SH-SY5Y (cell line): ENCODE data around the gene TECPR1.

Experiments
- GATA2 ChIP-seq: IDR thresholded peaks from 2 replicates; pipeline ENCODE4 v1.6.1; 2011; ENCODE audit warnings: mild to moderate bottlenecking, low read depth, low read length
- GATA3 ChIP-seq: IDR thresholded peaks from 2 replicates; pipeline ENCODE4 v1.6.1; 2011; ENCODE audit warnings: low read depth, mild to moderate bottlenecking, low read length, moderate library complexity

DNA sequence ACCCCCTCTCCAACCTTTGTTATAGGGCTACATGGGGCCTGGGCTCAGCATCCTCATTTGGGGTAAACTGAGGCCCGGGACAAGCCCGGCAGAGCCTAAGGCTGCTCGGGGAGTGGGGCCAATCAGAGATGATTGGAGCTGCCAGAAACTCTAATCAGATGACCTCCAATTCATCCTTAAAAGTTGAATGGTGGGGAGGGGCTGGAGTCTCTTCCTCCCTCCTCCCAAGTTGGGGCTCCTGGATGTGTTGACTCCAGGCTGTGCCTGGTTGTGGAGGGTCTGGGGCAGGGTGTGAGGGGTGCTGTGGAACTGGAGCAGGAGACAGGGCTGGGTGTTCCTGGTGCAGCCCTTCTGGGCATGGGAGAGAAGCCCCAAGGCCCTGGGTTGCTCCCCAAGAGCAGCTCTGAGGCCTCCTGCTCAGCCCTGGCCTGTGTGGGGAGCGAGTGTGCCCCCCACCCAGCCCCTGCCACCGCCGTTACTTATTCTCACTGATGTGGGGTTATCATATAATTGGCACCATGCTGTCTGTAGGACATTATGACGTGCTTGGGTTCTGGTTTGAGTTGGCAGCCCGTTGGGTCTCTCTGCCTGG lies 38.6 kb downstream of the TECPR1 start:
- TF ChIP-seq GATA2 (no peak), GATA3 (no peak)
